ENCODE data around the gene SBF2.
"Not testable (repeated sequence)": the region's sequence is repeated elsewhere in the genome, so short reads cannot be mapped to it uniquely, and the experiment has no call there.

The SBF2 gene

GRCh38 chr11:10012068-10012467, 282.0 kb downstream of the SBF2 start:
- H3K9me3 Mint-ChIP-seq (ENCODE audit: low read depth), result peaks cover 11% of the 10 kb centered on the region
- no peak overlapping the region for H3K27ac Mint-ChIP-seq
- no peaks in the 10 kb centered on the region for H3K27me3 Mint-ChIP-seq
- no peaks in the 10 kb centered on the region for H3K4me1 Mint-ChIP-seq (ENCODE audit: low read depth)
- H3K36me3 Mint-ChIP-seq, result peaks cover 28% of the 10 kb centered on the region
- H3K4me3 Mint-ChIP-seq, result no peak overlapping the region

- H3K27ac Mint-ChIP-seq, result no peak overlapping the region
- H3K4me3 Mint-ChIP-seq, result no peak overlapping the region
- H3K27me3 Mint-ChIP-seq, result no peaks in the 10 kb centered on the region
- H3K9me3 Mint-ChIP-seq (ENCODE audit: low read depth), result peaks cover 4% of the 10 kb centered on the region
- H3K36me3 Mint-ChIP-seq, result peaks cover 11% of the 10 kb centered on the region
- H3K4me1 Mint-ChIP-seq (ENCODE audit: low read depth), result no peaks in the 10 kb centered on the region
Observed at GRCh38 chr11:10005955-10006525, 288.0 kb downstream of the SBF2 start.

GRCh38 chr11:10004526-10005113, 289.4 kb downstream of the SBF2 start:
- Mint-ChIP-seq H3K9me3 (ENCODE audit: low read depth) (no peaks in the 10 kb centered on the region), H3K4me1 (ENCODE audit: low read depth) (no peaks in the 10 kb centered on the region), H3K27me3 (no peaks in the 10 kb centered on the region), H3K4me3 (no peak overlapping the region), H3K36me3 (peaks cover 3% of the 10 kb centered on the region), H3K27ac (no peak overlapping the region)

- H3K4me3 Mint-ChIP-seq, result no peak overlapping the region
- H3K9me3 Mint-ChIP-seq (ENCODE audit: low read depth), result no peaks in the 10 kb centered on the region
- no peak overlapping the region for H3K27ac Mint-ChIP-seq
- H3K36me3 Mint-ChIP-seq, result peaks cover 9% of the 10 kb centered on the region
- H3K27me3 Mint-ChIP-seq, result no peaks in the 10 kb centered on the region
- H3K4me1 Mint-ChIP-seq (ENCODE audit: low read depth), result no peaks in the 10 kb centered on the region
Observed at GRCh38 chr11:10002221-10002620, 291.8 kb downstream of the SBF2 start.

GRCh38 chr11:9992306-9992705, 301.7 kb downstream of the SBF2 start:
- Mint-ChIP-seq H3K9me3 (ENCODE audit: low read depth) (no peaks in the 10 kb centered on the region), H3K27ac (no peak overlapping the region), H3K36me3 (peaks cover 21% of the 10 kb centered on the region), H3K4me3 (no peak overlapping the region), H3K27me3 (no peaks in the 10 kb centered on the region), H3K4me1 (ENCODE audit: low read depth) (no peaks in the 10 kb centered on the region)

- peaks cover 34% of the 10 kb centered on the region for H3K36me3 Mint-ChIP-seq
- no peak overlapping the region for H3K27ac Mint-ChIP-seq
- H3K9me3 Mint-ChIP-seq (ENCODE audit: low read depth), result no peaks in the 10 kb centered on the region
- no peak overlapping the region for H3K4me3 Mint-ChIP-seq
- H3K4me1 Mint-ChIP-seq (ENCODE audit: low read depth), result no peaks in the 10 kb centered on the region
- no peaks in the 10 kb centered on the region for H3K27me3 Mint-ChIP-seq
Observed at GRCh38 chr11:9990221-9990973, 303.6 kb downstream of the SBF2 start.

- H3K4me1 Mint-ChIP-seq (ENCODE audit: low read depth); H3K27me3 Mint-ChIP-seq; H3K4me3 Mint-ChIP-seq; H3K27ac Mint-ChIP-seq; H3K9me3 Mint-ChIP-seq (ENCODE audit: low read depth): not testable (repeated sequence)
- H3K36me3 Mint-ChIP-seq, result peaks cover 46% of the 10 kb centered on the region
Observed at GRCh38 chr11:9987303-9987702, 306.7 kb downstream of the SBF2 start.

GRCh38 chr11:9982796-9983579, 311.0 kb downstream of the SBF2 start:
- Mint-ChIP-seq H3K4me3 (no peak overlapping the region), H3K9me3 (ENCODE audit: low read depth) (no peaks in the 10 kb centered on the region), H3K27ac (no peak overlapping the region), H3K4me1 (ENCODE audit: low read depth) (no peaks in the 10 kb centered on the region), H3K27me3 (no peaks in the 10 kb centered on the region), H3K36me3 (peaks cover 36% of the 10 kb centered on the region)

- Mint-ChIP-seq H3K9me3 (ENCODE audit: low read depth) (no peaks in the 10 kb centered on the region), H3K36me3 (peaks cover 29% of the 10 kb centered on the region), H3K4me1 (ENCODE audit: low read depth) (no peaks in the 10 kb centered on the region), H3K27ac (no peak overlapping the region), H3K27me3 (no peaks in the 10 kb centered on the region), H3K4me3 (no peak overlapping the region)
Observed at GRCh38 chr11:9982127-9982795, 311.8 kb downstream of the SBF2 start.

GRCh38 chr11:9980931-9981330, 313.1 kb downstream of the SBF2 start:
- H3K4me1 Mint-ChIP-seq (ENCODE audit: low read depth), result no peaks in the 10 kb centered on the region
- no peak overlapping the region for H3K27ac Mint-ChIP-seq
- H3K9me3 Mint-ChIP-seq (ENCODE audit: low read depth), result no peaks in the 10 kb centered on the region
- H3K4me3 Mint-ChIP-seq, result no peak overlapping the region
- H3K36me3 Mint-ChIP-seq, result peaks cover 17% of the 10 kb centered on the region
- no peaks in the 10 kb centered on the region for H3K27me3 Mint-ChIP-seq

GRCh38 chr11:9977554-9977953, 316.5 kb downstream of the SBF2 start:
- Mint-ChIP-seq H3K4me3 (no peak overlapping the region), H3K9me3 (ENCODE audit: low read depth) (no peaks in the 10 kb centered on the region), H3K27ac (no peak overlapping the region), H3K4me1 (ENCODE audit: low read depth) (no peaks in the 10 kb centered on the region), H3K27me3 (no peaks in the 10 kb centered on the region), H3K36me3 (peaks cover 3% of the 10 kb centered on the region)

- no peaks in the 10 kb centered on the region for H3K36me3 Mint-ChIP-seq
- no peak overlapping the region for H3K27ac Mint-ChIP-seq
- no peaks in the 10 kb centered on the region for H3K4me1 Mint-ChIP-seq (ENCODE audit: low read depth)
- no peaks in the 10 kb centered on the region for H3K27me3 Mint-ChIP-seq
- no peak overlapping the region for H3K4me3 Mint-ChIP-seq
- no peaks in the 10 kb centered on the region for H3K9me3 Mint-ChIP-seq (ENCODE audit: low read depth)
Observed at GRCh38 chr11:9974375-9974774, 319.6 kb downstream of the SBF2 start.

- H3K9me3 Mint-ChIP-seq (ENCODE audit: low read depth), result no peaks in the 10 kb centered on the region
Observed at GRCh38 chr11:9973921-9974320, 320.1 kb downstream of the SBF2 start.

GRCh38 chr11:9972989-9973388, 321.0 kb downstream of the SBF2 start:
- H3K4me1 Mint-ChIP-seq (ENCODE audit: low read depth), result no peaks in the 10 kb centered on the region
- no peaks in the 10 kb centered on the region for H3K27me3 Mint-ChIP-seq
- H3K27ac Mint-ChIP-seq, result no peak overlapping the region
- H3K4me3 Mint-ChIP-seq, result no peak overlapping the region
- H3K36me3 Mint-ChIP-seq, result no peaks in the 10 kb centered on the region
- H3K9me3 Mint-ChIP-seq (ENCODE audit: low read depth), result no peaks in the 10 kb centered on the region

More at GRCh38 chr11:9973921-9974320, 320.1 kb downstream of the SBF2 start:
- Mint-ChIP-seq H3K36me3 (no peaks in the 10 kb centered on the region), H3K4me3 (no peak overlapping the region), H3K27me3 (no peaks in the 10 kb centered on the region), H3K27ac (no peak overlapping the region), H3K4me1 (ENCODE audit: low read depth) (no peaks in the 10 kb centered on the region)

GRCh38 chr11:9971894-9972293, 322.1 kb downstream of the SBF2 start:
- Mint-ChIP-seq H3K4me1 (ENCODE audit: low read depth) (no peaks in the 10 kb centered on the region), H3K36me3 (no peaks in the 10 kb centered on the region), H3K27me3 (no peaks in the 10 kb centered on the region), H3K27ac (no peak overlapping the region), H3K9me3 (ENCODE audit: low read depth) (no peaks in the 10 kb centered on the region), H3K4me3 (no peak overlapping the region)
